SK-N-MC (cell line): Measurements from ENCODE around the gene TMEM185B.

ENCODE experiments used
- EZH2 ChIP-seq: fragments of 200-600 bp; sonication (generic); IDR thresholded peaks from one replicate; pipeline ENCODE4 v1.6.1; 2017; ENCODE audit warnings: antibody characterized with exemption
- POLR2AphosphoS5 ChIP-seq: IDR thresholded peaks from 2 replicates; pipeline ENCODE4 v1.6.1; 2012; ENCODE audit warnings: mild to moderate bottlenecking, low read depth, low read length, borderline replicate concordance

DNA sequence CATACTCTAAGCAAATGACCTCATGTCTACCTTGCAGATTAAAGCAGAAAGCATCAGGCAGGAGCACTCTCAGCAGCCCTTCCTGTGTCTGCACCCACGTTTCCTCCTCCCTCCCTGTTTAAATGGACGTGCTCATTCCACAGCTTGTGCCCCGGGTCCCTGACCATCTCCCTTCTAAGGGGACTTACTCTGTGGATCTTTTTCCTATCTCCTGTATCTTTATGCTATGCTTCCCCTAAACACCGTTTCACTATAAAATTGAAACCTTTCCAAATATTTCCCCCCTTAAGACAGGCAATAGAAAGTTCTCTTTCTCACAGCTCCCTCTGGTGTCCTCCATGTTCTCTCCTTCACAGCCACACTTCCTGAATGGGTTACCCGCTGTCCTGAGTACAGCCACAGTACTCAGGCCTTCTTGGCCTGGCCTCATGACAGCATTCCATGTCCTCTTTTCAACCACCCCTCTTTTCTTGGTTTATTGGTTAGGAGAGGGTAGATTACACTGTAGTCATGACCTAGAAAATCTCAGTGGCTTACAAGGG, 41.1 kb downstream of the TMEM185B start:
- TF ChIP-seq POLR2AphosphoS5 (no peak), EZH2 (no peak)
